H7 (cell line): ENCODE data around the gene POU2AF3. TPM values are rescaled to one million over a fixed set of nuclear protein-coding genes. Genes with fewer than 3 reads are reported as not detected.

ENCODE experiments used
- total RNA-seq: library from RNA; depleted of rRNA; stranded (reverse); fragments of >200 nt; shearing (Covaris generic); gene quantifications from 2 replicates; pipeline ENCODE4 v1.2.3, GENCODE V29; 2014; rRNA removed

POU2AF3 gene
- total RNA-seq, 1 experiment from 2014 or later: 0.87 TPM

Other genes starting within 250 kb of the POU2AF3 start
- not detected in 2 replicates for gene POU2AF2, start 52.8 kb upstream of the POU2AF3 start, total RNA-seq
- gene POU2AF1, start 80.7 kb downstream of the POU2AF3 start, total RNA-seq: not detected in 2 replicates
- gene BTG4, start 213.8 kb downstream of the POU2AF3 start, total RNA-seq: not detected in 2 replicates
- not detected in 2 replicates for gene HOATZ, start 216.2 kb downstream of the POU2AF3 start, total RNA-seq
- 1.0 and 1.2 TPM in 2 replicates for gene LAYN, start 242.2 kb downstream of the POU2AF3 start, total RNA-seq